Caki2 (cell line): ENCODE results near the gene GPR61. TPM values are rescaled to one million over a fixed set of nuclear protein-coding genes. Genes with fewer than 3 reads are reported as not detected.

Experiments used
- DNase-seq: peaks from one replicate; pipeline ENCODE4 v3.0.0-alpha.2; 2015; ENCODE audit warnings: low read depth
- in situ Hi-C: cut with HindIII; loops from 2 replicates; pipeline ENCODE4 v1.10.0; 2016; ENCODE audit warnings: low sequenced_read_pairs, low pct_unique_long_range_greater_than_20kb, mixed read lengths
- total RNA-seq: library from RNA; depleted of rRNA; stranded (reverse); fragments of >200 nt; shearing (Covaris generic); gene quantifications from 2 replicates; pipeline ENCODE4 v1.2.3, GENCODE V29; 2014; ENCODE audit warnings: low replicate concordance

The GPR61 gene
- total RNA-seq, 1 experiment from 2014 or later, result not detected

DNA sequence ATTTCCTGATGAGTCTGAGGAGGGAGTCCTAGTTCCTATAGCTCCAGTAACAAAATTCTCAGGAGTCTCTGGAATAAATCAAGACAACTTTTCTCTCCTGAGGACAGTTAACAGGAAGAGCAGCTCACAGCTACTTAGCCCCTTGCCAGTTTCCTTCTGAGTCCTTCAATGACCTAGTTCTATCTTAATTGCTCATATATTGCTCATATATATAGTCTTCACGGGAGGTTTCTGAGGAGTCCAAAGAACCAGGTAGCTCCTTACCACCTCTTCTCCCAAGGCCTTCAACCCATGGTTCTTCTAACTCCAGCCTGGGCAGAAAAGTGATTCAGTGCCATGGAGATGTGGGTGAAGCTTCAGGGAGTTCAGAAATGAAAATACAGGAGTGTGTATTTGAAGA is 34.7 kb upstream of the GPR61 start:
- in situ Hi-C loops, result no loop called here
- DNase-seq, result no peak

DNA sequence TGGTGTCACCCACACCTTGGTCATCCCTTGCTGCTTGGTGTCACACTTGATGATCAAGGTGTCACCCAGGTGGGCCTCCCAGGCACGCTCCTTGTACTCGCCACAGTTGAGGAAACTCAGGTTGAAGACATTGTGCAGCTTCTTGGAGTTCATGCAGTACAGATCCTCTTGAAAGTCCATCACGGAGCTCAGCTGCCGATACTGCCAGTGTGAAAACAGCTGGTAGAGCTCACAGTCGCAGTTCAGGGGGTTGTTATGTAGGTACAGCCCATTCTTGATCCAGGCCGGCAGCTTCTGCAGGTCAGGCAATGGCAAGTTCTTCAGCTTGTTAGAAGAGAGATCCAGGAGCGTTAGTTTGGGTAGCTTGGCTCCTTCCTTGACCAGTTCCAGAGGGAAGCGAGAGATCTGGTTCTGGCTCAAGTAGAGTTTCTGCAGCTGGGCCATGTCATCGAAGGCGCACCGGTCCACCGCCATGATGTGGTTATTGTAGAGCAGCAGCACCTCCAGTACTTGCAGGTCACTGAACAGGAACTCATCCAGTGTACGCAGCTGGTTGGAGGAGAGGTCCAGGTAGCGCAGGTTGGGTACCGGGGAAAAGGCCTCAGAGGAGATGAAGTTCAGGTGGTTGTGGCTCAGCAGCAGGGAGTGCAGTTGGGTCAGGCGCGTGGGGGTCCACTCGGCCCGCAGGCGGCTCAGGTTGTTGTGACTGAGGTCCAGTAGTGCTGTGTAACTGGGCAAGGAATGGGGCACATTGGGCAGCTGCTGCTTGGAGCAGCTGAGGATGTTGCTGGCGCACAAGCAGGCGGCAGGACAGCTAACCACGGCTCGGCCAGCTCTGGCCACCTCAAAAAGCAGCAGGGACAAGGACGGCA is 31.4 kb upstream of the GPR61 start:
- DNase-seq, result no peak
- in situ Hi-C loops, result no loop called here

DNA sequence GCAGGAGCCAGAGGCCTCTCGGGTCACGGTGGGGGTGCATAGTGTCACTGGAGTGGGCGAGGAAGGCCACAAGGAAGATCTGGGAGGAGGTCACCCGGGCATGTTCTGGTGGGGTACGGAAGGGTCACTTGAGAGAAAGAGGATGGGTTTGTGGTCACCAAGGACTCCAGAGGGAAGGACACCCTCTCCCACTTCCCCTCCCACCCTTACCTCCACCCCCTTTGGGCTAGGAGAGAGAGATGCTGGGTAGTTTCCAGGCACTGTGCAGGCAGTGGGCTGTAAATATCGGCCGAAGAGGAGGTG is 30.8 kb upstream of the GPR61 start:
- in situ Hi-C loops, result no loop called here
- no peak for DNase-seq

DNA sequence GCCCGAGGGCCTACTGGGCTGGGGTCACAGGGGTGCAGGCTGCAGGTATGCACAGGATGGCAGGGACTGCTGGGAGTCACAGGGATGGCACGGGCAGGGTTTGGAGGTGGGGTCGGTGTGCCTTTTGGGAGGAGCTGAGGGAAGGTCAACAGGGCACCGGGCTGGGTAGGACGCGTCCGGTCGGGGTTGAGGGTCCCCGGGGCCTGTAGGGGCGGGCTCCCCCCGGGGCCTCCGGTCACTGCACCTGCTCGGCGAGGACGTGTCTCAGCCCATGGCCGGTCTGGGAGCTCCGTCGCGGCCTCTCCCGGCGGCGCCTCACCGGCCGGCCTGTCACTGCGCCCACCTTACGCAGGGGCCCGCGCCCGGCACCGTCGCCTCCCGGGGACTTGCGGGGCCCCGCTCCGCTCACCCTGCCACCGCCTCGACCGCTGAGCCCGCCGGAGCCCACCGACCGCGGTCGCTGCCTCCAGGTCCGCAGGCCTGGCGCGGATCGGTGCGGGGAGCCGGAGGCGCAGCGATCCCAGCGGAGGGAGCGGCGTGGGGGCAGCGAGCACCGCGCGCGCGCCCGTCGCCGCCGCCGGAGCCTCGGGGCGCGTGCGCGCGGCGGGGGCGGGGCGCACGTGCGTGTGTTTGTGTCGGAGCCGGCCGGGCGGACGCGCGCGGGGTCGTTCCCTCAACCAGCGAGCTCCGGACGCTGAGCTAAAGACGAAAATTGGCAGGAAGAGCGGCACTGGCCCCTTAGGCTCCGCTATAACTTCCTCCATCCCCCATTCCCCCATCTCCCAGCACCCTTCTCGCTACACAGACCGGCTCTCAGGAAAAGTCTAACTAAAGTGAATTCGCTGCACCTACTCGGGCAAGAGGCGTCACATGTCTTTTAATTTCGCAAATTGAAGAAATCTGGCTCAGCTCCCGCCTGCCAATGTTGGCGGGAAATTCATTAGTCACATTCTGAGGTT is 30.2 kb upstream of the GPR61 start, which contains the start of gene AMIGO1:
TSS of gene AMIGO1 (minus strand) at position 552 of the 959 bp plus-strand sequence. CDS start 815 bp downstream, outside the sequence.
- no peak for DNase-seq
- in situ Hi-C loops, result no loop called here

DNA sequence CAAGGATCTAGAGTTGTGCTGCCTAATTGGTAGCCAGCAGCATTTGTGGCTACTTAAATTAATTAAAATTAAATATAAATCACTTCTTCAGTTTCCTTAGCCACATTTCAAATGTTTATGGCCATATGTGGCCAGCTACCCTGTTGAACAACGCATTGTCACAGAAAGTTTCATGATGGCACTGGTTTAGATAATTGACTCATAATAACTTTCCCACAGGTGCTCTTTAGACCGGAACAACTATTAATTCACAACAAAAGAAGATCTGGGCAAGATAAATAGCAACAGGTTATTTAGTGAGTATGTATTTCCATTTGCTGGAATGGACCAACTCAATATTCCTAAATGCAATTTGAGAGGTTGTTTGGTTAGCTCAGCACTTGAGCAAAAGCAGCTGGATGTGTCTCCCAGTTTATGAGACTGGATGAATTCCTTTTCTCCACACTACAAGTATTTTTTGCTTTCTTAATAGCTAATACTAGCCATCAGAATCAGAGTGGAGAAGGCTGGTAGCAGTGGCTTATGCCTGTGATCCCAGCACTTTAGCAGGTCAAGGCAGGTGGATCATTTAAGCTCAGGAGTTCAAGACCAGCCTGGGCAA is 26.5 kb upstream of the GPR61 start:
- no peak for DNase-seq
- in situ Hi-C loops, result no loop called here

DNA sequence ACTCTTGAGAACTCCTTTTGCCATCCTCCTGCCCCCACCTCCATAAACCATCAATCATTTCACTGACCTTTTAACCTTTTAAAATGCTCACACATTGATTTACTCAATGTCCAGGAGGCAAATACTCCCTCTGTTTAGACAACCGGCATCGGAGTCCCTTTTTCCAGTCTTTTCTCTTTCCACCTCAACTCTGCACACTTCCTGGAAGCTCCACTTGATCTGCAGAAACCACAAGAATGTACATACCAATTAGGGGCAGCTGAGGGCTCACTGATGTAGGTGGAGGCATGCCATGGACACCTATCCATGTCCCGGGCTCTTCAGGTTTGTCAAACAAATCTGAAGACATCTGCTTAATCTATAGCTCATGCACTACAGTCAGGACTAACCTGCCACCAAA is 24.8 kb upstream of the GPR61 start:
- DNase-seq, result no peak

DNA sequence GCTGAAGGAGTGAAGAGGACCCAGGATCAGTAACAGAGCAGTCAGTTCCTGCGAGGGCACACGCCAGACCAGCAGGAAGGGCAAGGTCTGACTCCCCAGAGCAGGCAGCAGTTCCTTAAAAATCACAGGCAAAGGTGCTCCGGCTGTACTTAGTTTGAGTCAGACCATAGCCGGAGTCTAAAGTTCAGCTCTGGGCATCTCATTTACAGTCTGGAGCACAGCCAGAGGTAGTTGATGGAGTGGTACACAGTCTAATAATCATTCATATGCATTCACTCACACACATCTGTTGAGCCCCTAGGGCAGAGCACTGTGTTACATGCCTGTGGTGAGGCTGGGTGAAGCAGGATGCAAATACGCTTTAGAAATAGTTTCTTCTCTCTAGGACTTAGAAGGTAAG is 22.8 kb upstream of the GPR61 start:
- DNase-seq, result no peak
- in situ Hi-C loops, result no loop called here

More for the DNA sequence above, 24.8 kb upstream of the GPR61 start:
- in situ Hi-C loops, result no loop called here

DNA sequence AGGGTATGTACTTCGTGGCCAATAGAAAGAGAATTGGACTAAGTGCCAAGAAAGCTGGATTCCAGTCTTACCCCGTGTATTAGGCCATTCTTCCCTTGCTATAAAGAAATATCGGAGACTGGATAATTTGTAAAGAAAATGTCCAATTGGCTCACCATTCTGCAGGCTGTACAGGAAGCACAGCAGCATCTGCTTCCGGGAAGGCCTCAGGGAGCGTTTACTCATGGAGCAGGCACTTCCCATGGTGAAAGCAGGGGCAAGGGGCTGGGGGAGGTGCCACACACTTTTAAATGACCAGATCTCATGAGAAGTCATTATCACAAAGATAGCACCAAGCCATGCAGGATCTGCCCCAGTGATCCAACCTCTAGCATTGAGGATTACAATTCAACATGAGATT is 22.3 kb upstream of the GPR61 start:
- DNase-seq, result no peak
- in situ Hi-C loops, result no loop called here

DNA sequence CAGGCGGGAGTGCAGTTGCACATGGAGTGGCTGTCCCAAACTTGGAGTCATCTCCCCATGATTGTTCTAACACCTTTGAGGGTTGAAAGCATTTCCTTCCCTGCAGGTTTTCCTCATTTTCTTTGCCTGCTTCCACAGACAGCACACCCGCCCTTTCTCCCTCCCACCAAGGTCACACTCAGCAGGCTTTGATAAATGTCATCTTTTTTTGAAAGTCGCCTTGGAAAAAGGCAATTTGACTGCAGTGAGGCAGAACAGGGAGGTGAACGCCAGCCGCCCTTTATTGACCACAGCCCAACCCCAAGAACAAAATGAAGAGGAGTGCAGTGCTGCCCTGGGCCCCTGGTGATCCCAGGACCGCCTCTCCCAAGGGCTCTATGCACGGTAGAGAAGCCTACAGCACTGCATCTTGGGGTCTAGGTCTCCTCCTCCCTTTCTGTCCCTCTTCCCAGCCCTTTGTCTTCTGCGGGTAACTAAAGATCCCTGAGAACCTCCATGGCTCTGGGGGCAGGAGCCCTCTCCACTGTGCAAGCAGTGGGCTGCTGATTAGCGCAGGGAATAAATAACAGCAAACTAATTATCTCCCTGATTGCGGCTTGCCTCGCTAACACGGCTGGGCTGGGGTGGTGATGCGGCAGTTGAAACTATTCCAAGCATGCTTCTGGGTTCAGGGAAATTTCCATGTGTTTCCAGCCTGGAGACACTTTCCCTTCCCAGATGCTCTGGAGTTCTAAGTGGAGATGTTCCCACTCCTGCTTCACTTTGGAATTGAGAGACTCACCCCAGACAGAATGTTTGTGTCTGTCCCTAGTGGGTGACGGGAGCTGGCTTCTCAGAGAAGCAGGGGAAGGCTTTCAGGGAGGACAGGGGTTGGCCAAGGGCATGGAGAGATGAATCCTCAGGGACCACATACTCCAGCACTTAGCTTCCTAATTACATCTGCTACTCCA is 18.4 kb upstream of the GPR61 start:
- in situ Hi-C loops, result no loop called here
- DNase-seq, result no peak

DNA sequence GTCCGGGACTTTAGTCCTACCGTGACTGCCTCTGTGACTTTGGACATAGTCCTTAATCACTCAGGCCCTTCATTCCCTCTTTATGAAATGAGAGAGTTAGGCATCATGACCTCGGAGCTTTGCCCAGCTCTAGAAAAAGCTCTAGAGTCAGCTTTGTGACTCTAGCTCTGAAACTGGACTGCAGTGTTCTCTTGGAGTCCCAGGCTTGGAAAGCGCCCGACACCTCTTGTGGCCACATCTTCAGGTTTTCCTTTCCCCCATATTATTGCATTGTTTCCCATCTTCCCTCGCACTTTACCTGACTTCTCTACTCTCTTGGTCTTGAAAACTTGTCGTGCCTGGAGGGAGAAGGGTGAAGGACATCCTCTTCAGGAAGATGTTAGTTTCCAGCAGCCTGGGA is 17.6 kb upstream of the GPR61 start:
- DNase-seq, result no peak
- in situ Hi-C loops, result no loop called here

DNA sequence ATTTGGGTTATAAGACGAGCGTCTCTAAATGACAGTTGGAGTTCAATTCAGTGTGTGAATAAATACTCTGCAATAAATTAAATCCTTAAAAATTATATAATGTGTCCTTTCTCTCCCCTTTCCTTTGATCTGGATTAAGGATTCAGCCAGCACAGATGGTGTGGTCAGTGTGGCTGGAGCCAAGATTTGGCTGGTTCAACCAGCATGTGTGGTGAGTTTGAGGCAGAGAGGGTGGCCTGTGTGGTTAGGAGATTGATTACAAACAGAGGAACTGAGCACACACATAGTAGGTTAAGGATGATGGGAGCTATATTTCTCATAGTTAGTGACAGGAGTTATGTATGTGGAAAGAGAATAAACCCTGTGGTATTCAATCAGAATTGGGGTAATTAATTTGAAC is 16.0 kb upstream of the GPR61 start:
- DNase-seq, result no peak
- in situ Hi-C loops, result no loop called here

DNA sequence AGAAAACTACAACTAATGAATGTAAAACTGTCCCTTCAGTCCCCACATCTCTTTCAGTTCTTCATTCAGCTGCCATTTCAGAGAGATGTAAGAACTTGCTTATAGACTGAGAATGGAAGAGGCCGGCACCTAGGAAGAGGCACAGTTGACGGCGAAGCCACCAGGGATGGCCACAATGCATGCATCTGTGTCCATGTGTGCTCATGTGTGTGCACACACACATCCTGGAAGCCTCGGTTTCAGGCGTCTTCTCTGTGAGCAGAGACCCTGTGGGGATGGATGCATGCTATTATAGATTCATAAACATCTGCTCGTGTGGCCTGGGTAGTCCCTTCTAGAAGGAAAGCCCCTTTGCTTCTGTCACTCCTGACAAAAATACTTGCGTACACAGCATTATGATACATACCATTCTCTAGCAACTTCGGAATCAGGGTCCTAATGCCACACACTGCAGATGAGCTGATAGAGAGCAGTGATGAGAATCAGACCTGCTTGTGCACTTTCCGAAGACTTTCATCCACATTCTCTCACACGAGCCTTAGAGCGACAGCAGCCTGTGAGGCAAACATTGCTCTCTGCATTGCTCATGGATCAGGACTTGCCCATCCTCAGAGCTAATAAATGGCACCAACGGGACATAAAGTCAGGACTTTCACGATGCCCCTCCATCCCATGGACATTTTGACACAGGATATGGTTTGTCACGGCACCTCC is 12.4 kb upstream of the GPR61 start:
- in situ Hi-C loops, result no loop called here
- DNase-seq, result no peak

DNA sequence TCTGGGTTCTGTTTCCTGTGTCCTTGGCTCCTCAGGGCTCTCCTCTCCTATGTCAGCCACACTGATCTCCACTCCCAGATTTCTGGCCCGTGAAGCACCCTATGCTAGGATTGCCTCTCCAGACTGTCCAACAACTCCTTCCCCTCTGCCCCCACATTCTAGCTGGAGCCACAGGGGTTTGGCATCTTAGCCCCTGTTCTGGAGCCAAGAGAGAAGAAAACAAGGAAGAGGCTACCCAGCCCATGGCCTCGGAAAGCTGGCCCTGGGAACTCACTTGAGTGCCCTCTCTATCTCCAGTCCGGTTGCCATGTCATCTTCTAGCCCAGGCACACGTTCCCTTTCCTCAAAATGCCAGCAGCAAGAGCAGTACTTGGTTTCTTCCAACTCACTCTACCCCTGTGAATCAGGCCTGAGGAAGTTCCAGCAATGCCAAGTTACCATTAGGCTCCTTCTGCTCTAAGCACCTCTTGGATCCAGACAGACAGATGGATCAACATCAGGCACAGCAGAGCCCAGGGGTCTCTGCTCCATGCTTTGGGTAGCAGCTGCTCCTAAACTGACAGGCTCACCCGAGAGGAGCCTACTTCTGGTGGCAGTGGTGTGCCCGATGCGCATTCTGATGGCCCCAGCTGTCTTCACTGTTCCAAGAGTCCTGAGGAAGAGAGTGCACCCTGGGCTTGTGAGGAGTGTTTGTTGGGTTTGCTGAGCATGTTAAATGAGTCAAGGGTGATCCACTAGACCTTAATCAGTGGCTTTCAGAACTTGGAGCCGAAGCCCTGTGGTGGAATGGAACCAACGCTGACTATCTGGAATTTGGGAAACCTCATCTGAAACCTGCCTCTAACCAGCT is 11.6 kb upstream of the GPR61 start:
- in situ Hi-C loops, result no loop called here
- DNase-seq, result no peak

DNA sequence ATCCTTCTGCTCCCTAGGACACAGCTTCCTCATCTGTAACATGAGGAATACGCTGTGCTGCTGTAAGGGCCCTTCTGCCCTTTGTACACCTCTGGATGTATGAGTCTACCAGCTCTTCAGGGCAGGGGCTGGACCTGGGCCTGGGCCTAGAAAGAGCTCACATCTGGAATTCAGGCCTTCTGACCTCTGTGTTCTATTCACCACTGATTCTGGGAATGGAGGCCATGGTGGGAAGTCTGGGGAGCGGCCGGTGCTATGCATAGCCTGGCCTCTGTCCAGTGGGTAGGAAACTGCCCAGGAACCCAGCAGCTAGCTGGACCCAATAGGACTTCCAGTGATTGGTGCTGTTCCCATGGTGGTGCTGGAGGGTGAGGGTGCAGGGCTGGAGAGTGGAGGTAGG is 11.0 kb upstream of the GPR61 start:
- in situ Hi-C loops, result no loop called here
- no peak for DNase-seq

DNA sequence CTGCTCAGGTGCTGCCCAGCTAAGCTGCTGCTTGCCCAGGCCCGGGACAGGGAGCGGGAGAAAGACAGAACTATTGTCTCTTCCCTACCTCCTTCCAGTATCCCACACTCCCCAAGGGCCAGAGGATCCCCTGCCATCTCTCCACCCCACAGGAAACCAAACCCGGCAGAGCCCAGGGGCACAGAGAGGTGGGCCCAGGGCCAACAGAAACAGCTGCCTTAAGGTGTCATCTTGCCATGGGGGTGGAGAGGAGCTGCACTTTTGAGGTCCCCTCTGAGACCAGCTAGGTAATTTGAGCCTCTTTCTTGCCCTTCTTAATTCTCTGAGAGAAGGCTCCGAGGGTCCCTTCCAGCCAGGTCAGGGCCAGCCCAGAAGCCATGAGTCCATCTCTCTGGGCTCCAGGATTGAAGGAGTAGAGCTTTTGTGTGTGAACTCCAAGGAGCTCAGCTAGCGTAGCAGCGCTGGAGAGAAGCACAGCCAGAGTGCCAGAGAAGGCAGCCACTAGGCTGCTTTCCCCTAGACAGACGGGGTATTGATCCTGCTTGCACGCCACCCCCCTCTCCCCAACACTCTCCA is 9.7 kb upstream of the GPR61 start:
- in situ Hi-C loops, result no loop called here
- DNase-seq, result no peak

DNA sequence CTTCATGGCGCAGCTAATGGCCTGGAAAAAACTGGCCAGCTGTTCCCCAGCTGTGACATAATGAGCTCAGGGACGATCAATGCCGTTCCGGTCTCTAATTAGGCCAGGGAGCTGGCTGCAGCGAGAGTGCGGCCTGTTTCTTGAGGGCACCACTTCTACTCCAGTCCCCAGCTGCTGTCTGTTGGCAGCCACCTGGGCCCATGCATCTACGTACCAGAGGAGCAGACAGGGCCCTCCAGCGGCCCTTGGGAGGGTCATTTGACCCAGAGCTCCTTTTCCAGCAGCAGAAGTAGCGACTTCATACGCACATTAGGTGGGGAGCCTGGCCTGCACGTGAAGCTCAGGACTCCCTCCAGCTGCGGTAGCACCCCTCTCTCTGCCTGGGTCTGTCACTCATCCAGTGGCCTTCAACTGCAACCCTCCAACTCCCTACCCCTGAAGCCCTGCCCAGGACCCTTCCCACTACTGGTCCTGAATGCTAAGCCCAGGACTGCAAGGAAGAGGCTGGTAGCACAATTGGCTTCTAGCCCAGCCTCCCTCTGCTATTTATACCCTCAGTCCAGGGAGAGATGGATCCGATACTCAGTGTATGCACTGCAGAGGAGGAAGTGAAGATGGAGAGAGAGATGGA is 9.1 kb upstream of the GPR61 start:
- no peak for DNase-seq
- in situ Hi-C loops, result no loop called here
